Natural killer cell (primary cell): ENCODE results near the gene FGFR2. TPM values are rescaled to one million over a fixed set of nuclear protein-coding genes. Genes with fewer than 3 reads are reported as not detected.
"Not testable (repeated sequence)": the region's sequence is repeated elsewhere in the genome, so short reads cannot be mapped to it uniquely, and the experiment has no call there.

Experiments
- ATAC-seq, 3 donors: fragments of 150-1000 bp in 2 of 3; fragments of 200-7000 bp in 1 of 3; cut with Tn5 transposase; 1 replicate in 1 of 3; 2 replicates in 2 of 3; pipeline ENCODE4 v1.10.0; 2021; ENCODE audit warnings: mild to moderate bottlenecking in 2 of 3, moderate library complexity in 2 of 3
- DNase-seq, 2 donors: peaks; one replicate each; pipeline versions ENCODE4 v3.0.0 to v3.0.0-alpha.2; 2013 to 2021; ENCODE audit warnings: mixed read lengths in 1 of 2
- H3K27ac ChIP-seq: one replicate; pipeline ENCODE4 v1.5.1; 2013; ENCODE audit warnings: mild to moderate bottlenecking, low read length
- H3K27me3 ChIP-seq: one replicate; pipeline ENCODE4 v1.6.1; 2013; ENCODE audit warnings: low read length; ENCODE audit not compliant: control insufficient read depth, insufficient read depth
- H3K36me3 ChIP-seq: one replicate; pipeline ENCODE4 v1.6.1; 2013; ENCODE audit warnings: low read length; ENCODE audit not compliant: control insufficient read depth, insufficient read depth
- H3K4me1 ChIP-seq: one replicate; pipeline ENCODE4 v1.6.1; 2013; ENCODE audit warnings: low read length; ENCODE audit not compliant: control insufficient read depth, insufficient read depth
- H3K4me3 ChIP-seq: one replicate; pipeline ENCODE4 v1.5.1; 2013; ENCODE audit warnings: low read length
- H3K9me3 ChIP-seq: one replicate; pipeline ENCODE4 v1.6.1; 2013; ENCODE audit warnings: low read length; ENCODE audit not compliant: control insufficient read depth, insufficient read depth
- H3K27ac Mint-ChIP-seq, 2 donors: one replicate each; pipeline ENCODE4 v1.8.0; 2022; ENCODE audit warnings: mild to moderate bottlenecking in 2 of 2, mixed read lengths in 2 of 2, moderate library complexity in 1 of 2
- H3K27me3 Mint-ChIP-seq, 2 donors: one replicate each; pipeline ENCODE4 v1.8.0; 2022; ENCODE audit warnings: low read depth in 2 of 2, mixed read lengths in 2 of 2
- H3K36me3 Mint-ChIP-seq: one replicate; pipeline ENCODE4 v1.8.0; 2022; ENCODE audit warnings: mixed read lengths
- H3K4me1 Mint-ChIP-seq, 2 donors: one replicate each; pipeline ENCODE4 v1.8.0; 2022; ENCODE audit warnings: mixed read lengths in 2 of 2
- H3K4me3 Mint-ChIP-seq: one replicate; pipeline ENCODE4 v1.8.0; 2022; ENCODE audit warnings: mild to moderate bottlenecking, moderate library complexity, mixed read lengths
- H3K9me3 Mint-ChIP-seq, 2 donors: one replicate each; pipeline ENCODE4 v1.8.0; 2022; ENCODE audit warnings: mixed read lengths in 2 of 2
- WGBS: methylation state at CpG from one replicate; pipeline ENCODE4 v1.1.7; 2013; ENCODE audit warnings: missing lambda C conversion rate; ENCODE audit not compliant: insufficient coverage; 5-methylcytosine and 5-hydroxymethylcytosine counted together
- intact Hi-C: fragments of 100-400 bp; cut with micrococcal nuclease; formaldehyde crosslinking; loops from one replicate; pipeline ENCODE4 v1.14.2; 2022
- total RNA-seq, 4 donors: library from RNA; stranded (reverse); fragments of 120-200 nt in 1 of 4; gene quantifications; one replicate each; pipeline versions ENCODE4 v1.2.3 to v1.2.4, GENCODE V29; 2013 to 2022
- TF ChIP-seq, protein P1 (sequence below): fragments of 200-600 bp; IDR thresholded peaks from one replicate; pipeline ENCODE4 v1.8.0; 2022; ENCODE audit warnings: antibody characterized with exemption

FGFR2 gene
- total RNA-seq, 3 donors from 2014 or later (not counting 1 experiment from before 2014, with no cell fraction given): 0.72 to 5.6 TPM; not detected in 1

DNA sequence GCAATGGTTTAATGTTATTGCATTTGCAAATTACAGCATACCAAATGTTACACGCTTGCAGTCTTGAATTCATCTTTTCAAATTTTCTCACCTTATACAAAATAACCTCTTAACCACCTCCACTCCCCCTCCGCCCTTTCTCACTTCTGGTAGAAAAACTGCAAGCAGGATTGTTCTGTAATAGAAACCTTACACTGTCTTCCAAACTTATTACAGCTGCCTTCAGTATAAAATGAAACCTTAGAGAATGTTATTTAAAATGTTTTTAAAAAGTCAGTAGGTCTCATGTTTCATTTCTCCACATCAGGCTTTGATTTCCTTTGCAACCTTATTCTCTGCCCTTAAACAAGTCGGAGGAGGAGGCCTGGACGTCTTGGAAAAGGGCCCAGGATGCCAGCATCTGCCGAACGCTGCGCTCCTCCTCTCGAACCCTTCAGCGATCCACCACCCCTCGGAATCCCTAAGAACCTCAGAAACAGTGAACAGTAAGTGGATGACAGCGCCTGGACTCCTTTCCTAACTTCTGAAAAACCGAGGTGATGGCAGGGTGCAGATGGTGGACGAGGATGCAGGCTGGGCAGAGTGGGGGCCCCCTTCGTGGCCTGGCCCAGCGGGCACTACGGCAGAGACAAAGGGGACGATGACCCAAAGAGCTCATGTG, 74.0 kb downstream of the FGFR2 start:
- TF ChIP-seq, protein P1, sequence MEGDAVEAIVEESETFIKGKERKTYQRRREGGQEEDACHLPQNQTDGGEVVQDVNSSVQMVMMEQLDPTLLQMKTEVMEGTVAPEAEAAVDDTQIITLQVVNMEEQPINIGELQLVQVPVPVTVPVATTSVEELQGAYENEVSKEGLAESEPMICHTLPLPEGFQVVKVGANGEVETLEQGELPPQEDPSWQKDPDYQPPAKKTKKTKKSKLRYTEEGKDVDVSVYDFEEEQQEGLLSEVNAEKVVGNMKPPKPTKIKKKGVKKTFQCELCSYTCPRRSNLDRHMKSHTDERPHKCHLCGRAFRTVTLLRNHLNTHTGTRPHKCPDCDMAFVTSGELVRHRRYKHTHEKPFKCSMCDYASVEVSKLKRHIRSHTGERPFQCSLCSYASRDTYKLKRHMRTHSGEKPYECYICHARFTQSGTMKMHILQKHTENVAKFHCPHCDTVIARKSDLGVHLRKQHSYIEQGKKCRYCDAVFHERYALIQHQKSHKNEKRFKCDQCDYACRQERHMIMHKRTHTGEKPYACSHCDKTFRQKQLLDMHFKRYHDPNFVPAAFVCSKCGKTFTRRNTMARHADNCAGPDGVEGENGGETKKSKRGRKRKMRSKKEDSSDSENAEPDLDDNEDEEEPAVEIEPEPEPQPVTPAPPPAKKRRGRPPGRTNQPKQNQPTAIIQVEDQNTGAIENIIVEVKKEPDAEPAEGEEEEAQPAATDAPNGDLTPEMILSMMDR: no peak
- H3K36me3 ChIP-seq: no peaks in the 10 kb centered on the region
- no peaks in the 10 kb centered on the region for H3K4me1 ChIP-seq
- no peaks in the 10 kb centered on the region for H3K9me3 Mint-ChIP-seq
- H3K27me3 Mint-ChIP-seq: no peaks in the 10 kb centered on the region
- H3K27me3 ChIP-seq: no peaks in the 10 kb centered on the region
- intact Hi-C loops: no loop called here
- no peaks in the 10 kb centered on the region for H3K36me3 Mint-ChIP-seq
- 87% methylated on average over 17 of the region's 17 CpGs for WGBS
- DNase-seq: no peak
- no peak overlapping the region for H3K27ac ChIP-seq
- ATAC-seq: no peak
- H3K4me3 ChIP-seq: no peak overlapping the region
- no peaks in the 10 kb centered on the region for H3K9me3 ChIP-seq
- no peak overlapping the region for H3K27ac Mint-ChIP-seq
- no peak overlapping the region for H3K4me3 Mint-ChIP-seq
- H3K4me1 Mint-ChIP-seq: no peaks in the 10 kb centered on the region

DNA sequence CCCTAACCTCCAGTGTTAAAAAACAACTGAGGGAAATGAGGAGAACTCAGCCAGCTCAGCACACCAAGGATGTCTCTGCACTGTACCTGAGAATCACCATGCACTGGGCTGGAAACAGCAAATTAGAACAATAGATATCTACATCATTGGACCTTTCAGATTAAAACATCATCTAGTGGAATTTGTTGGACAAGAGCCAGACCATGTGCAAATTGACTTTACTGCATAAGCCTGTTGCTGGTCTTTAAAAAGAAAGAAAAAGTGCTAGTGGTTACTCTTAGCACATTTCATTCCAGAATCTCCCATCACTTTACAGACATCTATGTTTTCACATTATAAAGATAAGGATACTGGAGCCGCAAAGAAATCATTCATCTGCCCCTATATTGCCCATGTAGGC, 75.4 kb downstream of the FGFR2 start:
- no peak overlapping the region for H3K4me3 Mint-ChIP-seq
- H3K9me3 Mint-ChIP-seq: no peaks in the 10 kb centered on the region
- H3K4me1 ChIP-seq: no peaks in the 10 kb centered on the region
- no peak overlapping the region for H3K4me3 ChIP-seq
- no peak for ATAC-seq
- H3K36me3 ChIP-seq: no peaks in the 10 kb centered on the region
- H3K27ac Mint-ChIP-seq: no peak overlapping the region
- no peak for DNase-seq
- TF ChIP-seq, protein P1: no peak
- H3K36me3 Mint-ChIP-seq: no peaks in the 10 kb centered on the region
- no CpG with 5 or more reads among the region's 1 CpG for WGBS
- H3K4me1 Mint-ChIP-seq: no peaks in the 10 kb centered on the region
- intact Hi-C loops: no loop called here
- H3K27me3 ChIP-seq: no peaks in the 10 kb centered on the region
- H3K9me3 ChIP-seq: no peaks in the 10 kb centered on the region
- H3K27ac ChIP-seq: no peak overlapping the region
- no peaks in the 10 kb centered on the region for H3K27me3 Mint-ChIP-seq

DNA sequence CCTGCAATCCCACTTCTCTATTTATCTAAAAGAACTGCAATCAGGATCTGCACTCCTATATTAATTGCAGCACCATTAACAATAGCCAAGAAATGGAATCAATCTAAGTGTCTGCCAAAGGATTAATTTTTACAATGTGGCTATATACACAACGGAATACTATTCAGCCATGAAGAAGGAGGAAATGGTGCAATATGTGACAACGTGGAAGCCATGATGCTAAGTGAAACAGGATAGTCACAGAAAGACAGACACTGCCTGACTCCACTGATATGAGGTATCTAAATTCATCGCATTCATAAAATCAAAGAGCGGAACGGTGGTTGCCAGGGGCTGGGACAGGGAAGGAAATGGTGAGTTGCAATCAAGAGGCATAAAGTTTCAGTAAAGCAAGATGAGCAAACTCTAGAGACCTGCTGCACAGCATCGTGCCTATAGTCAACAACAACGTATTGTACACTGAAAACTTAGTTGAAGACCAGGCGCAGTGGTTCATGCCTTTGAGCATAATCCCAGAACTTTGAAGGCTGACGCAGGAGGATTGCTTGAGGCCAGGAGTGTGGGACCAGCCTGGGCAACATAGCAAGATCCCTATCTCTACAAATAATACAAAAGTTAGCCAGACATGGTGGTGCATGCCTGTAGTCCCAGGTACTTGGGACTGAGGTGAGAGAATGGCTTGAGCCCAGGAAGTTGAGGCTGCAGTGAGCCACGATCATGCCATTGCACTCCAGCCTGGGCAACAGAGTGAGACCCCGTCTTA, 76.3 kb downstream of the FGFR2 start:
- H3K27me3 Mint-ChIP-seq: no peaks in the 10 kb centered on the region
- no peak overlapping the region for H3K4me3 Mint-ChIP-seq
- TF ChIP-seq, protein P1: no peak
- DNase-seq: no peak
- H3K4me1 Mint-ChIP-seq: no peaks in the 10 kb centered on the region
- no peaks in the 10 kb centered on the region for H3K9me3 ChIP-seq
- 81% methylated on average over 11 of the region's 11 CpGs for WGBS
- no peaks in the 10 kb centered on the region for H3K4me1 ChIP-seq
- no peaks in the 10 kb centered on the region for H3K36me3 Mint-ChIP-seq
- H3K27ac ChIP-seq: no peak overlapping the region
- H3K27me3 ChIP-seq: no peaks in the 10 kb centered on the region
- intact Hi-C loops: no loop called here
- H3K27ac Mint-ChIP-seq: no peak overlapping the region
- H3K9me3 Mint-ChIP-seq: no peaks in the 10 kb centered on the region
- H3K4me3 ChIP-seq: no peak overlapping the region
- no peak for ATAC-seq
- H3K36me3 ChIP-seq: no peaks in the 10 kb centered on the region

DNA sequence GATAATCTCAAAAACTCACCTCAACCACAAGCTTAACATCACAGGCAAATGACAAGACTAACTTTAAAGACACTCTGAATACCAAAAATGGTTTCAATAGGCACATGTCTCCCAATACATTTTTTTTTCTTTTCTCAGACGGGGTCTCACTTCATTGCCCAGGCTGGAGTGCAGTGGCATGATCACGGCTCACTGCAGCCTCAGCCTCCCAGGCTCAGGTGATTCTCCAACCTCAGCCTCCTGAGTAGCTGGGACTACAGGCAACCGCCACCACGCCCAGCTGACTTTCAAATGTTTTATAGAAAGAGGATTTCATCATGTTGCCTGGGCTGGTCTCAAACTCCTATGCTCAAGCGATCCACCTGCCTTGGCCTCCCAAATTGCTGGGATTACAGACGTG, 77.7 kb downstream of the FGFR2 start:
- H3K9me3 Mint-ChIP-seq, intact Hi-C loops: not testable (repeated sequence)

More for the DNA sequence above, 77.7 kb downstream of the FGFR2 start:
- H3K27ac ChIP-seq, H3K4me3 Mint-ChIP-seq, H3K36me3 Mint-ChIP-seq, ATAC-seq, H3K4me1 ChIP-seq, H3K27me3 ChIP-seq, H3K9me3 ChIP-seq, H3K4me1 Mint-ChIP-seq, H3K36me3 ChIP-seq, H3K27me3 Mint-ChIP-seq, DNase-seq, H3K4me3 ChIP-seq, H3K27ac Mint-ChIP-seq: not testable (repeated sequence)
- 90% methylated on average over 6 of the region's 6 CpGs for WGBS
